CD4-positive, alpha-beta T cell treated with Interleukin-6 at 100 ng/mL for 8 hours (primary cell): Measurements from ENCODE around the gene RIOK2.

Source experiments
- DNase-seq: peaks from one replicate; pipeline ENCODE4 v3.0.0-alpha.2; 2020; ENCODE audit warnings: mixed read lengths, low spot score

The RIOK2 gene

DNA sequence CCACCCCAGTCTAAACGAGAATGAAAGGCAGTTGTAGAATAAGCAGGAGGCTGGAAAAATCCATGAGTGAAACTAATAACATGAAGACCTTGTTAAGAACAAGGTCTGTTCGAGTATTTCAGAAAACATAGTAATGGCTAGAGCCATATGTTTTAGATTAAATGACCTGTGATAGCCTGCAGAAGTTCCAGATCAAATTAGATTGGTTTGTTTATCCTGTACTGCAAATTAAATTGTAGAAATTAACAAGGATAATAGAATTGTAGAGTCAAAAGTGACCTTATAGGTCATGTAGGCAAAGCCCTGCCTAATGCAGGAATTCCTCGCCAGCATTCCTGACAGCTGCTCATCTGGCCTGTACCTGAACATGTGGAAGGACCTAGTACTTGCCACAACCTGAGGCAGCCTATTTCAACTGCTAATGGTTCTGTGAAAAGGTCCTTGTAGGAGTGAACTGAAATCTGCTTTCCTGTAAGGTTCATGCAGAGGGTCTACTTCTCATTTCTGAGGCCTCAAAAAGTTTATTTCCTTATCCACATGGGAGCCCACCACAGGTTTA is 57.8 kb downstream of the RIOK2 start:
- no peak for DNase-seq

DNA sequence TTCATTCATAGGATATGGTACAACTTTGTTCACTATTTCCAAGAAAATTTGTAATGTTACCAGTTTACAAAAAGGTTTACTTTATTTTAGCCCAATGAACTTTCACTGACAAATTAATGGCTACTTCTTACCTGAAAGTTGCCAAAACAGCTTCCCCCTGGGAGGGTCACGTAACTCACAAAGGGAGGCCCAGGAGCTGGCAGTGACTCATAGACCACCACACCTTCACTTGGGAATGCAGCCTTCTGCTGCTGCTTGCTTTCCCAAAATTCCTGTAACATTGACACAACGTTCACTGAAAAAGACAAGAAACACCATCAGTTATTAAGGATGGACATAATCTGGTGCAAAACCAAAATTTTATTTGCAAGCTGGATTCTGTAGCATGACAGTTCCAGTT is 58.7 kb downstream of the RIOK2 start:
- no peak for DNase-seq

DNA sequence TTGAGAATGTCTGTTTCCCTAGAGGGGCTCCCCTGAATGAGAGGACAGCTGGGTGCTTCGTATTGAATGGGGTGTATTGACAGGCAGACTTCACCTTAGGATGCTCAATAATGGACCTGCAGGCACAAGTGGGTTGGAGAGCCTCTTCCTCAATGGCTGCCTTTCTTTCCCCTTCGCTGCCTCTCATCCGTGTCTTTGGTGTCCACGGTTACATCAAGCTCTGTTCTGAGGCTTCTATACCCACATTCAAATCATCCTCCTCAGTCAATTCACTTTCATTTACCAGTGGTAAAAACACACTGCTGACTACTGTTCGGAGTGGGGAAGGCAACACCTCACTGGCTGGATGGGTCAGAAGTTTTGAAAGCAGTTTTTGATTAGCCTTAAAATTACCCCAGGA is 61.2 kb downstream of the RIOK2 start:
- no peak for DNase-seq

DNA sequence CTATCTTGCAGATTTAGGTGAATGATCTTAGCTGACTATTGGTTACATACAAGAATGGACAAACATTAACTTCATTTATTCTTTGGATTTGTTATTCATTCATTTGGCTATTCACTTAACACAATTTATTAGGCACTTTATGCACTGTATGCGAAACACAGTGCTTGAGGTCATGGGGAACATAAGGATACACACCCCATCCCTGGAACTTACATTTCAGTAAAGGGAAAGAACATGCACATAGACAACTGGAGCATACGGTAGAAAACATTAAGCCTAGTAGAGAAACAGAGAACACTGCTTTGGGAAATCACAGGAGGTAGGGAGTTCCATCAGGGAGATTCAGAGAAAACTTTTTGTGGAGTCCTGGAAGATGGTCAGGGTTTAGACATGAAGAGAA is 62.9 kb downstream of the RIOK2 start:
- DNase-seq, result no peak

DNA sequence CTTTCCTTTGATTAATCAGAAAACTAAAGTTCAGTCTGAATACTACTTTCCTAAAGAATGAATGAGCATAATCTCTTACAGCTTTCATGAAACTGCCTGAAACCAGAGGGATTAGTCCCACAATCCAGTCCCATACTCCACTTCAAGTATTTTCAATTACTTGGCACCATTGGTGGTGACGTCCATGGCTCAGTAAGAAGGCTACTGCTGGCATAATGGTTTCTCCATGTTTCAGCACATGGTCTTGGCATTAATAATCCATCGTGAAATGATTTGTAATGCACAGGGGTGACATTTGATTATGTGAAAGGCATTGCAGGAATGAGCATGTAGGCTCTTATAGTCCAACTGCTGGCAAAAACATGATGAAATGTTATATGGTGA is 64.0 kb downstream of the RIOK2 start:
- DNase-seq, result no peak

DNA sequence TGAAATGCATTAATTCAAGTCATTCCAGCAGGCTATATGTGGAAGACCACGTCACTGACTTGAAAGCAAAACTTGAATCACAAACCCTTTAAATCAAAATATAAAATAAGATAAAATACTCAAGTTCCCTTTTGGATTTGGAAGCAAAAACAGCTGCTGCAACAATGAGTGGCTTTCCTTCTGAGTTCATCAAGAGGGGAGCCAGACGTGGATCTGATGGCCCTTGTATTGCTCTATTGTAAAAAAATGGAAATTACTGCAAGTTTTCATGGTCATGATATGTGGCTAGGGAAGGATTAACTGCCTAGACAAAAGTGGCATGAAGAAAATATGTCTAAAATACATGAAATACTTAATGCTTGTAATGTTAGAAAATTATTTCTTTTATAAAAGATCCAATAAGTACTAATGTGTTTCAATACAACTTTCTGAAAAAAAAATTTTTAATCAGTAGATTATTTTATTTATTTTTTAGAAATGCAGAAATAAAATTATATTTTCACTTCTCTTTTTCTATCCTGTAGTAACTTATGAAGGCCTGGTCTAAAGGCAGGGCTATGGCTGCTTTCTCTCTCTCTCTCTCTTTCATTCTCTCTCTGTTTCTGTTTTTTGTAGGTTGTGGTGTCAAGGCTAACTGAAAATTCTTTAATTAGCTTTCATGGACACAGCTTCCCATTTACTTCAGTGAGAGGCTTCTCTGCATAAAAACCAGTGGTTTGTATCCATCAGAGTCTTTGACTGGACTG is 64.6 kb downstream of the RIOK2 start:
- DNase-seq, result no peak

DNA sequence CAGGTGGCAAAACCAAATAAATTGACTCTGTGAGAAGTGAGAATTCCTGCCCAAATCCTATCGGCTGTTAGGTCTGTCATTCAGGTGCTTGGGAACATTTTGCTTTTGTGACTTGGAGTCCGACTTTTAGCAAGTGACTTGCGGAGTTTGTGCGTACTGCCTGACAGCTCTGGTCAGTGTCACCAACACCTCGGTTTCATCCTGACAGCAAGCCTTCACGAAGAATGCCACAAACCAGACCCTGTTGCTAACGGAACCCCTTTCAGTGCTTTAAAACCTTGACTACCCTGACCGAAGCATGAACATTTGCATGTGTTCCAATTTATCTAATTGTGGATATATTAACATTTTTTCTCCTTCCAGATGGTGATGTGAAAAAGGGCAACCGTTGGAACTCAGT is 67.1 kb downstream of the RIOK2 start:
- DNase-seq, result no peak

DNA sequence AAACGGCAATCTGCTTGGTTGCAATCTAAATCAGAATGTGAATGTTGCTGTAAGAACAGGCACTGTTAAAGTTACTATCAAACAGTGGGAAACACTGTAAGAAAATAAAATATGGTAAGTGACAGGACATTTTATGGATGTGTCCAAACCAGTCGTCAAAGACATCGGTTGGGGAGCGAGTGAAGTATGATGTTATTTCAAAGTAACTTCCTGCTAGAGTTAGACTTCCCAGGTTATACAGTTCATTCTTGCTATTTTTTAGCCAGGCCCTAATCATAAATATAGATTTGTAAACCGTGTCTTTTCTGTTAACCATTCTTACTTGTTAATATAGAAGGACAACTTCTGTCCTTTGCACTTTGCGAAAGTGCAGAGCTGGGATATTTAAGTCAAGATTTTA is 70.8 kb downstream of the RIOK2 start:
- no peak for DNase-seq

DNA sequence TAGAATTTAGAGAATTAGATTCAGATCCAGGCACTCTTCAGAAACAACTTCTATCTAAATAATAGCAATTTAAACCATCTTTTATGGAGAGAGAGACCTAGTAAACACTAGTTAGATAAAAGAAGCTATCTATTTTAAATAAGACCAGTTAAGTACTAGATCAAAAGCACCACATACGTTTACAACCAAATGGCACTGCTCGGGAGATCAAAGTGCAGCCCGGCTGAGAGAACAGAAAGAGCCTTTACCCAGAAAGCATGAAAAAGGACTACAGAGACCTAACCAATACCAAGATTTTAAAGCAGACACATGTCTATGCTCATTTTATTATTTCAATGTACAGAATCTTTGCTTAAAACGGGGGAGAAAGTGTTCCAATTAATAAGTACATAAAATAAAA is 71.4 kb downstream of the RIOK2 start:
- no peak for DNase-seq

DNA sequence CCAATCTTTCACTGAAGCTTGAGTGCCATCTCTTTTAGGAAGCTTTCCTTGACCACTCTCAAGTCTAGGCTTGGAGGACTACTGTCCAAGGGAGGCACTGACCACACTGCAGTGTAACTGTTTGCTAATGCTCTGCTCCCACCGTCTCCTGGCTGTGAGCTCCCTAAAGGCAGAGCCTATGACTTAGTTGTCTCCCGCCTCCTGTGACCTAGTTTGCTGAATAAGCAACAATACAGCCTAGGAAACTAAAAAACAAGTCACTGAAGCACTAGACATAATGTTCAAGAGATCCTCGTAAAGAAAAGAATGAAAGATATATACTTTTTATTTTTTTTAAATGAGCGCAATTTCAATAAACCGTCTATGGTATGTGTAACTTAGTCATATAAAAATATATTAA is 72.0 kb downstream of the RIOK2 start:
- DNase-seq, result no peak
